WI38 (cell line): Measurements from ENCODE around the gene FBXL13.

Source experiments
- H3K4me3 ChIP-seq: 2 replicates; pipeline ENCODE4 v1.5.1; 2011; ENCODE audit warnings: low read depth, mild to moderate bottlenecking, control low read depth, low read length
- CTCF ChIP-seq: IDR thresholded peaks from 2 replicates; pipeline ENCODE4 v1.5.1; 2012; ENCODE audit warnings: low read depth, mild to moderate bottlenecking, control low read depth, low read length

The FBXL13 gene

GRCh38 chr7:102992938-102993717 lies 81.5 kb downstream of the FBXL13 start:
- H3K4me3 ChIP-seq: no peak overlapping the region
- no peak for TF ChIP-seq CTCF

GRCh38 chr7:102992509-102992937 lies 82.1 kb downstream of the FBXL13 start:
- no peak overlapping the region for H3K4me3 ChIP-seq
- no peak for TF ChIP-seq CTCF

- no peak for TF ChIP-seq CTCF
- H3K4me3 ChIP-seq: no peak overlapping the region
These were observed 82.9 kb downstream of the FBXL13 start for GRCh38 chr7:102991540-102992214.

- TF ChIP-seq CTCF: no peak
- H3K4me3 ChIP-seq: no peak overlapping the region
These were observed 83.5 kb downstream of the FBXL13 start for GRCh38 chr7:102991077-102991539.

- TF ChIP-seq CTCF: no peak
- H3K4me3 ChIP-seq: no peak overlapping the region
These were observed 84.0 kb downstream of the FBXL13 start for GRCh38 chr7:102990642-102991041.

GRCh38 chr7:102988631-102989560 lies 85.7 kb downstream of the FBXL13 start:
- no peak for TF ChIP-seq CTCF
- no peak overlapping the region for H3K4me3 ChIP-seq
